ENCODE results near the gene SYT15.
"Not testable (repeated sequence)": the region's sequence is repeated elsewhere in the genome, so short reads cannot be mapped to it uniquely, and the experiment has no call there.

Gene SYT15

GRCh38 chr10:46578474-46579178, at the start of gene SYT15:
Gene SYT15 (plus strand): TSS chr10:46579128. CDS start chr10:46579169, 41 bp downstream.
- H2AFZ ChIP-seq (ENCODE audit: low read depth, low read length); H3K79me2 ChIP-seq (ENCODE audit: low read length); H4K20me1 ChIP-seq (ENCODE audit: insufficient read depth, low read length); H3K9ac ChIP-seq (ENCODE audit: low read length); H3K27me3 ChIP-seq (ENCODE audit: low read depth, low read length); H3K4me3 ChIP-seq (ENCODE audit: low read length); H3K27ac ChIP-seq (ENCODE audit: low read length); H3K36me3 ChIP-seq (replicated peaks; ENCODE audit: low read depth, low read length); H3K4me1 ChIP-seq (ENCODE audit: low read length); H3K9me3 ChIP-seq (ENCODE audit: insufficient read depth, low read length); H3K4me2 ChIP-seq (ENCODE audit: low read length): not testable (repeated sequence)

GRCh38 chr10:46529742-46530141, 49.2 kb upstream of the SYT15 start:
- not testable (repeated sequence) for H3K9ac ChIP-seq (ENCODE audit: low read length); H4K20me1 ChIP-seq (ENCODE audit: insufficient read depth, low read length); H3K9me3 ChIP-seq (ENCODE audit: insufficient read depth, low read length); H3K27me3 ChIP-seq (ENCODE audit: low read depth, low read length); H2AFZ ChIP-seq (ENCODE audit: low read depth, low read length); H3K27ac ChIP-seq (ENCODE audit: low read length); H3K4me3 ChIP-seq (ENCODE audit: low read length); H3K79me2 ChIP-seq (ENCODE audit: low read length); H3K36me3 ChIP-seq (replicated peaks; ENCODE audit: low read depth, low read length); H3K4me2 ChIP-seq (ENCODE audit: low read length); H3K4me1 ChIP-seq (ENCODE audit: low read length)

DNA sequence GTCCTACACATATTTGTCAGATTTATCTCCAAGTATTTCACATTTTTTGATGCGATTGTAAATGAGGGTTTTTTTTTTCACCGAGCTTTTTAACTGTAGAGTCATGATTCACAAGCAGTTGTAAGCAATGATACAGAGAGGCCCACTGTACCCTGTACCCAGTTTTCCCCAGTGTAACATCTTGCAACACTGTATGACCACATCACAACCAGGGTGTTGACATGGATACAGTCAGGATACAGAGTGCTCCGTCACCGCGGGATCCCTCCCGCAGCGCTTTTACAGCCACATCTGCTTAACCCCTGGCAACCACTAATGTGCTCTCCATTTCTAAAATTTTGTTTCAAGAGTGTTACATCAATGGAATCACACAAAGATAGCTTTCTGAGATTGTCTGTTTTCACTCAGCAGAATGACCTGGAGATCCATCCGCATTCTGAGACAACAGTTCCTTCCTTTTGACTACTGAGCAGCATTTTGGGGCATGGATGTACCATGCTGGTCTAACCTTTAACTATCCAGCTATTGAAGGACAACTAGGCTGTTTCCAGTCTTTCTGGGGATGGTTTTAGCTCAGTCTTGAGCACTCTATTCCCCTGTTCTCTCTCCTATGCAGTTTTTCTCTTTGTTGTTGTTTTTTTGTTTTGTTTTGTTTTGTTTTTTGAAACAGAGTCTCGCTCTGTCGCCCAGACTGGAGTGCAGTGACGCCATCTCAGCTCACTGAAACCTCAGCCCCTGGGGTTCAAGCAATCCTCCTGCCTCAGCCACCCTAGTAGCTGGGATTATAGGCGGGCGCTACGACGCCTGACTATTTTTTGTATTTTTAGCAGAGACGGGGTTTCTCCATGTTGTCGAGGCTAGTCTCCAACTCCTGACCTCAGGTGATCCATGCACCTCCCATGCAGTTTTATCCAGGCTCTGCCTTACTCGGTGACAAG, 48.4 kb upstream of the SYT15 start:
- no peaks in the 10 kb centered on the region for H4K20me1 ChIP-seq (ENCODE audit: insufficient read depth, low read length)
- no peak overlapping the region for H3K27ac ChIP-seq (ENCODE audit: low read length)
- peaks cover 5% of the 10 kb centered on the region; the same call in 1 of the 2 replicates for H3K9me3 ChIP-seq (ENCODE audit: insufficient read depth, low read length)
- H3K27me3 ChIP-seq (ENCODE audit: low read depth, low read length): no peaks in the 10 kb centered on the region
- no peaks in the 10 kb centered on the region for H3K4me1 ChIP-seq (ENCODE audit: low read length)
- no peak overlapping the region for H2AFZ ChIP-seq (ENCODE audit: low read depth, low read length)
- no peak overlapping the region for H3K9ac ChIP-seq (ENCODE audit: low read length)
- H3K4me2 ChIP-seq (ENCODE audit: low read length): no peak overlapping the region
- no peaks in the 10 kb centered on the region for H3K36me3 ChIP-seq (replicated peaks; ENCODE audit: low read depth, low read length)
- H3K79me2 ChIP-seq (ENCODE audit: low read length): no peaks in the 10 kb centered on the region
- H3K4me3 ChIP-seq (ENCODE audit: low read length): no peak overlapping the region
- TF ChIP-seq EZH2phosphoT487 (IDR thresholded peaks at IDR 0.05; ENCODE audit: low read depth): no peak
- TF ChIP-seq CTCF (IDR thresholded peaks at IDR 0.05; ENCODE audit: low read depth, low read length): no peak

- H3K9ac ChIP-seq (ENCODE audit: low read length); H3K4me3 ChIP-seq (ENCODE audit: low read length); H3K4me1 ChIP-seq (ENCODE audit: low read length); H3K4me2 ChIP-seq (ENCODE audit: low read length); H3K27ac ChIP-seq (ENCODE audit: low read length); H3K79me2 ChIP-seq (ENCODE audit: low read length); H3K9me3 ChIP-seq (ENCODE audit: insufficient read depth, low read length); H4K20me1 ChIP-seq (ENCODE audit: insufficient read depth, low read length); H3K36me3 ChIP-seq (replicated peaks; ENCODE audit: low read depth, low read length); H2AFZ ChIP-seq (ENCODE audit: low read depth, low read length): not testable (repeated sequence)
- peaks cover 11% of the 10 kb centered on the region; the same call in 1 of the 2 replicates for H3K27me3 ChIP-seq (ENCODE audit: low read depth, low read length)
These were observed 46.7 kb upstream of the SYT15 start for GRCh38 chr10:46532256-46532655.

GRCh38 chr10:46534828-46535524, 44.0 kb upstream of the SYT15 start:
- Histone ChIP-seq H3K9me3 (ENCODE audit: insufficient read depth, low read length) (no peaks in the 10 kb centered on the region), H3K36me3 (replicated peaks; ENCODE audit: low read depth, low read length) (no peaks in the 10 kb centered on the region), H3K9ac (ENCODE audit: low read length) (no peak overlapping the region), H3K4me2 (ENCODE audit: low read length) (no peak overlapping the region), H4K20me1 (ENCODE audit: insufficient read depth, low read length) (no peaks in the 10 kb centered on the region), H3K4me3 (ENCODE audit: low read length) (no peak overlapping the region), H3K79me2 (ENCODE audit: low read length) (no peaks in the 10 kb centered on the region), H3K4me1 (ENCODE audit: low read length) (no peaks in the 10 kb centered on the region), H2AFZ (ENCODE audit: low read depth, low read length) (no peak overlapping the region), H3K27me3 (ENCODE audit: low read depth, low read length) (peaks cover 29% of the 10 kb centered on the region), H3K27ac (ENCODE audit: low read length) (no peak overlapping the region)
- TF ChIP-seq CTCF (IDR thresholded peaks at IDR 0.05; ENCODE audit: low read depth, low read length) (no peak), EZH2phosphoT487 (IDR thresholded peaks at IDR 0.05; ENCODE audit: low read depth) (no peak)

All from OCI-LY3 (cell line).